Activated CD4-positive, alpha-beta T cell treated with anti-CD3 and anti-CD28 coated beads for 24 hours (primary cell): Measurements from ENCODE around the gene C22orf15.
"Not testable (repeated sequence)": the region's sequence is repeated elsewhere in the genome, so short reads cannot be mapped to it uniquely, and the experiment has no call there.

ENCODE experiments used
- DNase-seq, 2 donors: peaks; one replicate each; pipeline ENCODE4 v3.0.0-alpha.2; 2020; ENCODE audit warnings: low read depth in 2 of 2

The C22orf15 gene, protein sequence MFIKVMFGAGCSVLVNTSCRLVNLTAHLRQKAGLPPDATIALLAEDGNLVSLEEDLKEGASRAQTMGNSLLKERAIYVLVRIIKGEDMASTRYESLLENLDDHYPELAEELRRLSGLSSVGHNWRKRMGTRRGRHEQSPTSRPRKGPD

DNA sequence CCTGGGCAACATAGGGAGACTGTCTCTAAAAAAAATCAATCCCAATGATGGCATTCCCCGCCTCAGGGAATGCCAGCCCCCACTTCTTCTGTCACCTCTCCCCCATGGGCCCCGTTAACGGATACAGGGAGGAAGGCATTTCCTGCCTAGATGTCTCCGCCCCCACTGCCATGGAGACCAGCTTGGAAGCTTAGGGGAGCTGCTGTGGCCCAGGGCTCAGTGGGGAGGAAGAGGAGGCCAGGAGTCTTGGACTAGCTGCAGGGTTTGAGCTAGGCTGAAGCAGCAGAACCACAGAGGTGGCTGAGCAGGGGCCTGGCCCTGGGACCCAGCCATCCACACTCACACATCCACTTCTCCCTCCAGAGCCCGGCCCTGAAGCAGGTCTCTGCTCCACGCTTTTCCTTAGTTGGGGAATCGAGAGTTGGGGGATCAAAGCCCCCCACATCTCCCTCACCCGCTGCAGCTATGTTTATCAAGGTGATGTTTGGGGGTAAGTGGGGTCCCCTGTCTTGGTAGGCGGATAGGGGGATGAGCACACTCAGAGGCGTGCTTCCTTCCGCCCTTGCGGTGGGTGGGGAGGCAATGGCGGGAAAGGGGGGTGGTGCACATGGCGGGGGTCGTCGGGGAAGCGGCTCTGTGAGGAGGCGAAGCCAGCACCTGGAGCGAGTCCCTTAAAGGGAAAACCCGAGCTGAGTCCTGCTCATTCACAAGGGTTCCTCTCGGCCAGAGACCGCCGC, at the start of gene C22orf15:
TSS of gene C22orf15 (plus strand) at position 149 of the 737 bp plus-strand sequence. CDS start at position 466, 317 bp downstream.
- no peak for DNase-seq

DNA sequence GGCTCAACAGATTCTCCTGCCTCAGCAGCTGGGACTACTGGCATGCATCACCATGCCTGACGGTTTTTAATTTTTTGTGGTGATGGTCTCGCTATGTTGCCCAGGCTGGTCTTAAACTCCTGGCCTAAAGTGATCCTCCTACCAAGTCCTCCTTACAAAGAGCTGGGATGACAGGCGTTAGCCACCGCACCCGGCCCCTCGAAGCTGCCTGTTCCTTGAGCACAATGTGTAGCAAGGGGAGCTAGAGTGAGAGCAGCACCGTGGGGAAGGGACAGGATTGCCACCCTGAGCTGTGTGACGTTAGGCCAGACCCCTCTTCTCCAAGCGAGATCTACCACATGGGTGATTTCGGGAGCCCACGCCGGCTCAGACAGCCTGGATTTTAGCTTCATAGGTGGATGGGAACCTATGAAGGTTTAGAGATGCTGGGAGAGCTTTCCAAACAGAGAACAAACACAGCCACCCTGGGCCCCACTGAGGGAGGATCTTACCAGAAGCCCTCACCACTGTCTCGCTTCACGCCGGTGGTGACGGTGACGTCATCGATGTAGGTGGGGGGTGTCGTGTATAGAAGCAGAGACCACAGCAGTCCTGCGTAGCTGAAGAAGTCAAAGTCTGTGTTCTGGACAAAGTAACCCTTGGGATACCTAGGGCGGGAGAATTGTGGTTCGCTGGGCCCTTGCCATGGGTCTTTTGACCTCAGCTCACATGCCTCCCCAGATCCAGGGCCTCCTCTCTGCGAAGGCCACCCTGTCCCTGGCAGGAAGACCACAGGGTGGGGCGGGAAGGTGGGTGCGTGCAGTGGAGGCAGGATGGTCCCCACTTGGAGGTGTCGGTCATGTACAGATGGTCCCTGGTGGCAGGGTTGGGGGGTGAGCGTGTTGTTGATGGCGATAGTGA, 48.8 kb upstream of the C22orf15 start:
- no peak for DNase-seq

DNA sequence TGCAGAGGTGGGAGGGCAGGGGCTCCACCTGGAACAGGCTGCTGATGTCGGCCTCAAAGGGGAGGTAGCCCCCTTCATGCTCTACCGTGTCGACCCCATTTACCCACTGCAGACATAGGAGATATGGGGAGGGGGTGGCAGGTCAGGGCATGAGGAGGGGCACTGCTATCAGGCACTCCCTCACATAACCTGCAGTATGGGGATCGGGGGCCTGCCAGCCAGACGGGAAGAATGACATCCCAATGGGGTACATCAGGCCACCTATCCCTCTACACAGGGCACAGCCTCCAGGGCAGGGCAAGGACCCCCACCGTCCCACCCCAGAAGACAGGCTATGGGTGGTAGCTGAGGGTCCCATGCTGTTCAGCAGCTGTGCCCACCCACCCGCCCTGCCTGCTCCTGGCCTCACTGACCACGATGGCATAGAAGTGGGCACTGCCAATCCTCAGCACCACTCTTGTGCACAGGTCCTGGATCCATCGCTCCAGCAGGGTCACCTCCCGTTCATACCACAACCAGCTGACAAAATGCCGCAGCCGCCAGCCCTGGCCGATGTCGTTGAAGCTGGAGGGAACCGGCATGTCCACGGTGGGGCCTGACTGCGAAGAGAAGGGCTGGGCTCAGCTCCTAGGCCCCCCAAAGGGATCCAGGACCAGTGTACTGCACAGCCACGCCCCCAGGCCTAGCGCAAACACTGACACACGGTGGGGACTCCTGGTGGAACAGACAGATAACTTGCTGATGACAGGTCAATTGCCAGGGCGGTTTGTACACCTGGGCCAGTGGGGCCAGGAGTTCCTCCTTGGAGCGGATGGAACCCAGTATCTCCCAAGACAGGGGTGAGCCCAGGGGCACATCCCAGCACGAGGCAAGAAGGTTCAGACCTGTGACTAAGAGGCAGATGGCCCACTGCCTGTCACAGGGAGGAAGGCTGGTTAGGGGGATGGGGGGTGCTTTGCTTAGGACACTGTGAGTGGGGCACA, 47.9 kb upstream of the C22orf15 start:
- DNase-seq = no peak

DNA sequence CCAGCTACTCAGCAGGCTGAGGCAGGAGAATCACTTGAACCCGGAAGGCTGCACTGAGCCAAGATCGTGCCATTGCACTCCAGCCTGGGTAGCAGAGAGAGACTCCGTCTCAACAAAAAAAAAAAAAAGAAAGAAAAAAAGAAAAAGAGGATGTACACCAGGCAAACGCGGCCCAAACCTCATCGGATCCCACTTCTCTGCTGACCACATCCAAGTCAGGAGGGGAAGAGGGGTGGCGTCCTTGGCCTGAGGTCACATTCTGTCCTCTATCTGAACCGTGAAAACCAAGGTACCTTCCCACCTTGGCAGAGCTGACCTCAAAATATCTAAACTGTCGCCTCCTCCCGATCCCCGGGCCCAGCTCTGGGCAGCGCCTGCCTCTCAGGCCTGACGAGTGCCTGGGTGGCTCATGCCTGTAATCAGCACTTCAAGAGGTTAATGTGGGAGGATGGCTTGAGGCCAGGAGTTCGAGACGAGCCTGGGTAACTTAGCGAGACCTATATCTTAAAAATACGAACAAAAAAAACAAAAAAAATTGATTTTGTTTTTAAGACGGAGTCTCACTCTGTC, 46.9 kb upstream of the C22orf15 start:
- DNase-seq = no peak

DNA sequence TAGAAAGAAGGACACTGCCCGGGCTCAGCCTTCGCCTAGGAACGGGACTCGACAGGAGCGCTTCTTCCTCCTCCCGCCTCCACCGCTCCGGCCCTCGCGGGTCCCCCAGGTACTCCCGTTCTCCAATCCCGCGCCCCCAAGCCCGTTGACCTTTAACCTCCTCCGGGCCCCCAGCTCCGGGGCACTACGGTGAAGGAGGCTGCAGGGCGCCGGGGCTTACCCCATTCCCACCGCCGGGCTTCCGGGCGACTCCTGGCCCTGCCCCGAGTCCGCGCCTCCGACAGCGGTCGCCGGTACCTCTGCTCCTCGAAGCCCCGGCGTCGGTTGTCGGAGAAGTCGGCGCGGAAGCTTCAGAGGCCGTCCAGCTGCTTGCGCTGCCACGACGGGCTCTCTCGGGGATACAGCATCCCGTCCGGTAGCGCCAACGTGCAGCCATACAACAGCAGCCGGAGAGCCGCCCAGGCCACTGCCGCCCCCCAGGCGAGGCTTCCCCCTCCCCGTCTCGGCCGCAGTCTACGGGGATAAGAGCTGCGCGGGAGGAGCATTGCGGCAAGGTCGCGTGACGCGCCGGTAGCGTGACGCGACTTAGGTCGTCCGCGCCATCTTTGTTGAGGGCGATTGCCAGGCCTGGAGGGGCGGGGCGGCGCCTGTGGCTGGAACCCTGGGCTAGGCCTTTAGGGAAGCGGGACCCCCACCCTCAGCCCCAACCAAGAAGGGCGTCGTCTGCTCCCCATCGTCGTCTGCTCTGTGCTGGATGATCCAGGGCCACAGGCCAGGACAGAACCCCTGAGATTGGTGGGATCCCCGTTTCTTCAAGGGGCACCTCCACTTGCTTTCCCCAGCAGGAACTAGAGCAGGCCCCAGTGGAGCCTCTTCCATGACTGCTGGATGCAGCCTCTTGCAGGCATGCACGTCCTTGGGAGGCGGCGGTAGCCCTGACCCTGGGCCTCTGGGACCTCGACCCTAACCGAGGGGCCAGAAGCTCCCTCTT, 45.7 kb upstream of the C22orf15 start:
- peak; percentile 68 to 71 for DNase-seq

DNA sequence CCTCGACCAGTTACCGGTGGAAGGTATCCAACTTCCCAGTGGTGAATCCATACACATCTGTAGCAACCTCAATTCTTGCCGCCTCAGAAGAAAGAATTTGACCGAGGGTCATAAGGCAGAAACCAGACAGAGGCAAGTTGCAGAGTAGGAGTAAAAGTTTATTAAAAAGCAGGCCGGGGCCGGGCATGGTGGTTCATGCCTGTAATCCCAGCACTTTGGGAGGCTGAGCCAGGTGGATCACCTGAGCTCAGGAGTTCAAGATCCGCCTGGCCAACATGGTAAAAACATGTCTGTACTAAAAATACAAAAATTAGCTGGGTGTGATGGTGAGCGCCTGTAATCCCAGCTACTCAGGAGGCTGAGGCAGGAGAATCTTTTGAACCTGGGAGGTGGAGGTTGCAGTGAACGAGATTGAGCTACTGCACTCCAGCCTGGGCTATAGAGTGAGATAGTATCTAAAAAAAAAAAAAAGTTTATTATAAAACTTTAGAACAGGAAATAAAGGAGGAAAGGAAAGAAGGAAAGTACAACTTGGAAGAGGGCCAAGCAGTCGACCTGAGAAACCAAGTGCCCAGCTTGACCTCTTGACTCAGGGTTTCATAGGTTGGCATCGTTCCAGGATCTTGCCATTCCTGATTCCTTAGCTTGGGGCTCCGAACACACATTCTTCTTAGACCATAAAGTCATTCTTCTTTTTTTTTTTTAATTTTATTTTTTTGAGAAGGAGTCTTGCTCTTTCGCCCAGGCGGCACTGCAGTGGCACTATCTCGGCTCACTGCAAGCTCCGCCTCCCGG, 44.2 kb upstream of the C22orf15 start:
- DNase-seq = no peak

DNA sequence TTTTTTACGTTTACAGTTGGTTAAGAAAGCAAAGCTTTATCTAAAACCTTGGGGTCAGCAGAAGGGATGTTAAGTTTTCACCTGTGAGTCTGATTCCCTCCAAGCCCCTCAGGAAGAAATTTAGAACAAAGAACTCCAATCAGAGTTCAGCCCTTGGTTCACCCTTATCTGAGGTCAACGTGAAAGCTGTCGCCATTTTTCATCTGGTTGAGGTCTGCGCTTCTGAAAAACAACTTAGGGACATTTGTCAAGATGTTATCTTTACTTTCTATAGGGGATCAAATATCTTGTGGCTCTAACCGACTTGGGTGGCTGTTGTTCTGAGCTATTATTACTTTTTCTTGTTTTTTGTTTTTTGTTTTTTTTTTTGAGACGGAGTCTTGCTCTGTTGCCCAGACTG, 41.9 kb upstream of the C22orf15 start:
- no peak for DNase-seq

DNA sequence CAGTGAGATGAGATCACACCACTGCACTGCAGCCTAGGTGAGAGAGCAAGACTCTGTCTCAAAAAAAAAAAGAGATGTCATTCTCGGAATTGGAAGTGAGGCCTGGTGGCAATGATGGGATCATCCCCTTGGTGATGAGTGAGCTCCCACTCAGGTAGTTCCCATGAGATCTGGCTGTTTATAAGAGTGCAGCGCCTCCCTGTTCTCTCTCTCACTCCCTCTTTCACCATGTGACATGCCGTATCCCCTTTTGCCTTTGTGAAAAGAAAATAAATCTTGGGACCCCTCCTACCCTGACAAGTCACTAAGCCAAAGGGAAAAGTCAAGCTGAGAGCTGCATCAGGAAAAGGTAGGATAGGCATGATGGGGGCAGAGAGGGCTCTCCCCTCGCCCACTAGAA, 40.6 kb upstream of the C22orf15 start:
- DNase-seq = no peak

DNA sequence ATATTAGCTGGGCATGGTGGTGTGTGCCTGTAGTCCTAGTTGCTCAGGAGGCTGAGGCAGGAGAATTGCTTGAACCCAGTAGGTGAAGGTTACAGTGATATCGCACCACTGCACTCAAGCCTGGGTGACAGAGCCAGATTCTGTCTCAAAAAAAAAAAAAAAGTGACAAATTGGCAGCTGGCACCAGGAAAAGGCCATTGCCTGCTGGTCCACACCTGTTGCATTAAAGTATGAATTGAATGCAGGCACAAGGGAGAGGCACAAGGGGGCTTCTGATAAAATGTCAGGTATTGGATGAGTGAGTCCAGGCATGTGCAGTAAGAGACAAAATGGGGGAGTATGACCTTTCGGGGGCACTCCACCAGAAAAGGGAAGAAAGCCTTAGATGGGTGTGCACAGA, 40.1 kb upstream of the C22orf15 start:
- no peak for DNase-seq

DNA sequence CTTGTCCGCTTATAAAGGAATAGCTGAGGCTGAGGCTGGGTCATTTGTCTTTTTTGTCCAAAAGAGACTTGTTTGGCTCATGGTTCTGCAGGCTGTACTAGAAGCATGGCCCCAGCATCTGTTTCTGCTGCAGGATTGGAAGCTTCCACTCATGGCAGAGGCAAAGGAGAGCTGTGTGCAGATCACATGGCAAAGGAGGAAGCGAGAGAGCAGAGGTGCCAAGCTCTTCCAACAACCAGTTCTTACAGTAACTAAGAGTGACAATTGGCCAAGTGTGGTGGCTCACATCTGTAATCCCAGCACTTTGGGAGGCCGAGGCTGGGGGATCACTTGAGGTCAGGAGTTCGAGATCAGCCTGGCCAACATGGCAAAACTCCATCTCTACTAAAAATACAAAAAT, 34.7 kb upstream of the C22orf15 start:
- DNase-seq = not testable (repeated sequence)

DNA sequence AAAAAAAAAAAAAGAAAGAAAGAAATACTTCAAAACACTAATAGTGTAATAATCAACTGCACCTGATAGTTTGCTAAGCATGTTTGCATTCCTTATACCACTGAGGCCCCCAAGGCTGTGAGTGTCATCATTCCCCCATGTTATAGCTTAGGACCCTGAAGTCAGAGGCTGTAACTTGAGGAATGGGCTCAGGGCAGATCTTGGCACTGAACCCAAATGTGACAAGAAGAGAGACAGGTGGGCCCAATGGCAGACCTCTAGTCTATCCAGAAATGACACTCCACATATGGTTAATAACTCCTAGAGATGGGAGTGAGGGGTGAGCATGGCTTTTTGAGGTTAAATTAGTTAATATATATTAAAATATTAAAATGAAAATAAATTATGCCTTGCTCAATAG, 25.1 kb upstream of the C22orf15 start:
- DNase-seq = no peak

DNA sequence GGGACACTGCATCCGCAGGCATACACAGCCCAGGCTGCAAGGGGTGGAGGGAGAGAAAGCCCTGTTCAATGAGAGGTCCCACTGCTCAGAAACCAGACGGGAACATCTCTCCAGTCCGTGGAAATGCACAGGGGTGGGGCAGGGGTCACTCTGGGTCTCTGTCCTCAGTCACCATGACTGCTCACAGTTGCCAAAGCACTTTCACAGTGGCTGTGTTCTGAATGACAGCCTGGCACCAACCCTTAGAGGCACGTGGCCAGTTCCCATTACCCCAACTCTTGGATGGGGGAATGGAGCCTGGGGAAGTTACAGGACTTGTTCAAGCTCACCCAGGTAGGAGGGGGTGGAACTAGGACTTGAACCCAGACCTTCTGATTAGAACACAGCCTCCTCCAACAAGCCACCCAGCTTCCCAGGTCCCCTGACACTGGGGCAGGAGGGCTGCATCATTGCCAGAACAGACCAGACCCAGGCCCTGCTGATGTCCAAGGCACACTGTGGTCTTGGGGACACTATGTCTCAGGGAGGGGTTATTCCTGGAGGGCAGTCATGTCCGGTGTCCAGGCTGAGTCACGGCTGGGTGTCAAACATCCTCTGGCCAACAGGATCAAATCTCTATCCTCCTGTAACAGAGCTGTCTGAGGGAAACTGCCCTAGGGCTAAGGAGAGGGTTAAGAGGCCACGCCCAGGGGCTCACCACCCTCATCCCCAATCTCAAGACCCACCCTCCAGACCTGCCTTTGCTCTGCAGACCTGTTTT, 20.1 kb upstream of the C22orf15 start:
- DNase-seq = no peak

DNA sequence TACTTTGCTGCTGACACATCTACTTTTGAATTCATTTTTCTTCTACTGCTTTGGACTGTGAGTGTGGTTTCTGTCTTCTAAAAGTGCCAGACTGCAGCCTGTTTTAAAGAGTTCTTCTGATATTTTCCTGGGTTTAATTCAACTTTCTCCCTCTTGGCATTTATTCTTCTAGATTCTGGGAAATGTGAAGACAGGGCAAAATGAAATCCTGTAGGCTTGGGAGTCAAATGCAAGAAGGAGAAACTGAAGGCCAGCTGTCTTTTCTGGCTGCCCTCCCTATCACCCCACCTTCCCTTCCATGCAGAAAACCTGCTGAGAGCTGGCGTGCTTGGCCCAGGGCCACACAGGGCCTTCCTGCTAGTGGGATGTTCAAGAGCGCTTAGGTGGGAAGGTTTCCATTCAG, 19.5 kb upstream of the C22orf15 start:
- no peak for DNase-seq

DNA sequence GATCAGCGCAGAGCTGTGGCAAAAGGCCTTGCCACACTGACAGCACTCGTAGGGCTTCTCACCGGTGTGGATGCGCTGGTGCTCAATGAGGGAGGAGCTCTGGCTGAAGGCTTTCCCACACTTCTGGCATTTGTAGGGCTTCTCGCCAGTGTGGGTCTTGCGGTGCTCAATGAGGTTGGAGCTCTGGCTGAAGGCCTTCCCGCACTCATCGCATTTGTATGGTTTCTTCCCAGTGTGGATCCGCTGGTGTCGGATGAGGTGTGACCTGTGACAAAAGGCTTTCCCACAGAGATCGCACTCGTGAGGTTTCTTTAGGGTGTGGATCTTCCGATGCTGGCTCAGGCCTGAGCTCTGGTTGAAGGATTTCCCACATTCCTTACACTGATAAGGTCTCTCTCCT, 18.8 kb upstream of the C22orf15 start:
- no peak for DNase-seq

DNA sequence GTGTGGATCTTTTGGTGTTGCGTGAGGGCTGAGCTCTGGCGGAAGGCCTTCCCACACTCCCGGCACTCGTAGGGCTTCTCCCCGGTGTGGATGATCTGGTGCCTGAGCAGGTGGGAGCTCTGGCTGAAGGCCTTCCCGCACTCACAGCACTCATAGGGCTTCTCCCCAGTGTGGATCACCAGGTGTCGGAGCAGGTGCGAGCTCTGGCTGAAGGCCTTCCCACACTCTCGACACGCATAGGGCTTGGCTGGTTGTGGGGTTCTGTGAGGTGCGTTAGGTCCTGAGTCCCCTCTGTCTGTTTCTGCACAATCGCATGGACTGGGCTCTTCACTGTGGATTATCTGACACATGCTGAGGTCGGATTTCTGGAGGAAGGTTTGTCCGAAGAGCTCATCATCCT, 18.3 kb upstream of the C22orf15 start:
- no peak for DNase-seq

DNA sequence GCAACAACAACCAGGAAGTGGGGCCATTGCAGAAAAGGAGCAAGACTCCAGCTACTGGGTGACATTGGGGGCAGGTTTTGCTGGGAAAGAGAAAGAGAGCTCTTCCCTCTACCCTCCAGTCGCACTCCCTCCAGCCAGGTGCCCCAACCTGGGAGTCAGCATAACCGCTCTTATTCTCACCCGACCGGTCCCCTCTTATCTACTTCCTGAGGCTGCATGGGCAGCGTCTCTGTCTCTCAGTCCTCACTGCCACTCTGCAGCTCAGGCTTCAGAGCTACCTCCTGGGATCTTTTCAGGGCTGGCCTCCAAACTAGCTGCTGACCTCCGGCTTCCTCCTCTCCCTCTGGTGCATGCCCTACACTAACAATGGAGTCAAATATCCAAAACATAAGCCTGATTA, 17.0 kb upstream of the C22orf15 start:
- no peak for DNase-seq

DNA sequence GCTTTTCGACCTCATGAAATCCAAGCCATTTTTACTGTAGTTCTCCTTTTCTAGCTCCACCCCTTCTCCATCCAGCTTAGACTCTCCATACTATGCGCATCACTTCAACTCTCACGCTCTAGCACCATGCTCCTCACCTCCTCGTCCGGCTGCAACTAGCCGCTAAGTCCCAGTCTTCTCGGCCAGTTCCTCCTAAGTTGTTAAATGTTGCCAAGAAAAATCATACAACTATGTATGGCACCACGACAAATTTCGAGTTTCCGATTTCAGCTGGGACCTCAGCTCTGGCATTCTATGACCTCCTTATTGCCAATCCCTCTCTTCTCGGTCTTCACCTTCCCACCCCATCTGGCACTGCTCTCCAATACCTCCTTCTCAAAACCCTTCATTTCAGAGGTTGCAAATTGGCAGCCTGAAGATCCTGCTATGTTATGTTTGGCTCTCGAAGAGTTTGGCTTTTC, 12.9 kb upstream of the C22orf15 start:
- no peak for DNase-seq

DNA sequence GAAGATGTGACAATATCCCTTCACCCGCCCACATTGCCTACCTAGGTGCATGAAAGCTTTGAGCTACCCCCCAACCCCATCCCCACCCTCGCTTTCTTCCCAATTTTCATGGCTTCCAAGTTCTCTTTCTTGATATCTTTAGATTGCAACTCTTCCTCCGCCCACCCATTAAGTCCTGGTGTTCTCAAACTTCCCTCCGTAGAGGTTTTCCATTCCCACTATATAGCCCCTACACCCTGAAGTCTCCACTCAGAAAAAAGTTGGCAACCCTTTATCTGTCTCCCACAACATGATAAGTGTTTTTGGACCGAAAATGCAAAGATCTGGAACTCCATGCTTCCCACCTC, 12.4 kb upstream of the C22orf15 start:
- no peak for DNase-seq
